ENCODE measurements around the gene ABITRAM.
"Not testable (repeated sequence)": the region's sequence is repeated elsewhere in the genome, so short reads cannot be mapped to it uniquely, and the experiment has no call there.

DNA sequence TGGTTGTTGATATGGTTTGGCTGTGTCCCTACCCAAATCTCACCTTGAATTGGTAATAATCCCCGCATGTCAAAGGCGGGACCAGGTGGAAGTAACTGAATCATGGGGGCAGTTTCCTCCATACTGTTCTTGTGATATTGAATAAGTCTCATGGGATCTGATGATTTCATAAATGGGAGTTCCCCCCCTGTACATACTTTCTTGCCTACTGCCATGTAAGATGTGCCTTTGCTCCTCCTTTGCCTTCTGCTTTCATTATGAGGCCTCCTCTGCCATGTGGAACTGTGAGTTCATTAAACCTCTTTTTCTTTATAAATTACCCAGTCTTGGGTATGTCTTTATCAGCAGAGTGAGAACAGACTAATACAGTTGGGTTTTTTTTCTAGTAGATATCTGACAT lies 37.2 kb downstream of the ABITRAM start:
- TF ChIP-seq CTCF (IDR thresholded peaks at IDR 0.05; ENCODE audit: poor library complexity, severe bottlenecking); RAD21 (conservative IDR thresholded peaks at IDR 0.05); POLR2AphosphoS5 (IDR thresholded peaks at IDR 0.05): not testable (repeated sequence)
- TF ChIP-seq, protein P1, sequence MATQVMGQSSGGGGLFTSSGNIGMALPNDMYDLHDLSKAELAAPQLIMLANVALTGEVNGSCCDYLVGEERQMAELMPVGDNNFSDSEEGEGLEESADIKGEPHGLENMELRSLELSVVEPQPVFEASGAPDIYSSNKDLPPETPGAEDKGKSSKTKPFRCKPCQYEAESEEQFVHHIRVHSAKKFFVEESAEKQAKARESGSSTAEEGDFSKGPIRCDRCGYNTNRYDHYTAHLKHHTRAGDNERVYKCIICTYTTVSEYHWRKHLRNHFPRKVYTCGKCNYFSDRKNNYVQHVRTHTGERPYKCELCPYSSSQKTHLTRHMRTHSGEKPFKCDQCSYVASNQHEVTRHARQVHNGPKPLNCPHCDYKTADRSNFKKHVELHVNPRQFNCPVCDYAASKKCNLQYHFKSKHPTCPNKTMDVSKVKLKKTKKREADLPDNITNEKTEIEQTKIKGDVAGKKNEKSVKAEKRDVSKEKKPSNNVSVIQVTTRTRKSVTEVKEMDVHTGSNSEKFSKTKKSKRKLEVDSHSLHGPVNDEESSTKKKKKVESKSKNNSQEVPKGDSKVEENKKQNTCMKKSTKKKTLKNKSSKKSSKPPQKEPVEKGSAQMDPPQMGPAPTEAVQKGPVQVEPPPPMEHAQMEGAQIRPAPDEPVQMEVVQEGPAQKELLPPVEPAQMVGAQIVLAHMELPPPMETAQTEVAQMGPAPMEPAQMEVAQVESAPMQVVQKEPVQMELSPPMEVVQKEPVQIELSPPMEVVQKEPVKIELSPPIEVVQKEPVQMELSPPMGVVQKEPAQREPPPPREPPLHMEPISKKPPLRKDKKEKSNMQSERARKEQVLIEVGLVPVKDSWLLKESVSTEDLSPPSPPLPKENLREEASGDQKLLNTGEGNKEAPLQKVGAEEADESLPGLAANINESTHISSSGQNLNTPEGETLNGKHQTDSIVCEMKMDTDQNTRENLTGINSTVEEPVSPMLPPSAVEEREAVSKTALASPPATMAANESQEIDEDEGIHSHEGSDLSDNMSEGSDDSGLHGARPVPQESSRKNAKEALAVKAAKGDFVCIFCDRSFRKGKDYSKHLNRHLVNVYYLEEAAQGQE (IDR thresholded peaks at IDR 0.05; ENCODE audit: borderline replicate concordance): not testable (repeated sequence)
